H1 (cell line): ENCODE data around the gene SLC6A12. TPM values are rescaled to one million over a fixed set of nuclear protein-coding genes. Genes with fewer than 3 reads are reported as not detected.

ENCODE experiments used
- CEBPB ChIP-seq: IDR thresholded peaks from 2 replicates; pipeline ENCODE4 v1.6.1; 2012; ENCODE audit warnings: low read depth, low read length
- EGR1 ChIP-seq: IDR thresholded peaks from 2 replicates; pipeline ENCODE4 v1.6.1; 2011; ENCODE audit warnings: low read depth, low read length, borderline replicate concordance
- HDAC2 ChIP-seq, 2 experiments: fragments of 300-600 bp in 1 of 2; sonication (generic) in 1 of 2; IDR thresholded peaks; 2 replicates each; pipeline ENCODE4 v1.6.1; 2011 to 2012; ENCODE audit warnings: low read depth in 2 of 2, low read length in 2 of 2, mild to moderate bottlenecking in 2 of 2, moderate library complexity in 2 of 2, borderline replicate concordance in 1 of 2, inconsistent platforms in 1 of 2
- JUN ChIP-seq: IDR thresholded peaks from 2 replicates; pipeline ENCODE4 v1.6.1; 2011; ENCODE audit warnings: low read depth, mild to moderate bottlenecking, improper control_type of control experiment, low read length
- KDM1A ChIP-seq: fragments of 200-600, 300-600 bp; sonication (generic); IDR thresholded peaks from 2 replicates; pipeline ENCODE4 v1.7.1; 2016; ENCODE audit warnings: mild to moderate bottlenecking, low read length, borderline replicate concordance
- SIN3A ChIP-seq, 2 experiments: IDR thresholded peaks in 1 of 2; conservative IDR thresholded peaks in 1 of 2; 2 replicates each; pipeline ENCODE4 v1.6.1; 2011 to 2012; ENCODE audit warnings: low read length in 2 of 2, improper control_type of control experiment in 1 of 2, low read depth in 1 of 2, mild to moderate bottlenecking in 1 of 2
- polyA plus RNA-seq, 7 experiments: library from polyadenylated mRNA; depleted of rRNA in 3 of 7; stranded (reverse) in 5 of 7; unstranded in 2 of 7; fragments of >200 nt in 5 of 7; fragments of 200-250 nt in 2 of 7; gene quantifications; 1 replicate in 5 of 7; 2 replicates in 1 of 7; 4 replicates in 1 of 7; pipeline versions ENCODE4 v1.2.1 to v1.2.3, GENCODE V29; 2011 to 2013; ENCODE audit warnings: missing spikeins in 2 of 7, mixed read lengths in 2 of 7
- total RNA-seq: library from RNA; stranded (reverse); fragmentation: NEBNext Ultra II Directional; extraction: Animal tissue kit (Norgen Biotek cat#: 25700); gene quantifications from 2 replicates; pipeline ENCODE4 v1.2.1, GENCODE V29; 2021

The SLC6A12 gene
- total and polyA plus RNA-seq, 2 of the 8 experiments (the other 6 are each of a cell fraction or from before 2014, with no cell fraction given): 0.70 to 1.1 TPM

GRCh38 chr12:211639-212414, 2.1 kb downstream of the SLC6A12 start (continued):
- TF ChIP-seq HDAC2 (IDR thresholded peaks at IDR 0.05; ENCODE audit: borderline replicate concordance in 1 of 2, low read depth in 2 of 2, low read length in 2 of 2): no peak
- no peak for TF ChIP-seq CEBPB
- no peak for TF ChIP-seq JUN
- no peak for TF ChIP-seq EGR1
- no peak for TF ChIP-seq SIN3A (conservative IDR thresholded peaks at IDR 0.05 in 1 of 2, IDR thresholded peaks at IDR 0.05 in 1 of 2; ENCODE audit: low read depth in 1 of 2, low read length in 2 of 2)
- peak; percentile 63; the same call in 1 of the 2 replicates for TF ChIP-seq KDM1A
